Omental fat pad (tissue), 4 donors: Measurements from ENCODE around the gene VTN. TPM values are rescaled to one million over a fixed set of nuclear protein-coding genes. Genes with fewer than 3 reads are reported as not detected.

Experiments used
- ATAC-seq: fragments of 150-250 bp; one replicate; pipeline ENCODE4 v1.9.1; 2016; ENCODE audit warnings: mild to moderate bottlenecking, moderate library complexity; ENCODE audit not compliant: low FRiP score
- DNase-seq: peaks from one replicate; pipeline ENCODE4 v3.0.0-alpha.2; 2019; ENCODE audit warnings: low spot score
- CTCF ChIP-seq, 3 donors: fragments of 450-650 bp; IDR thresholded peaks; one replicate each; pipeline ENCODE4 v1.5.1; 2016 to 2017; ENCODE audit warnings: antibody characterized with exemption in 3 of 3, mild to moderate bottlenecking in 3 of 3, moderate library complexity in 2 of 3
- total RNA-seq, 4 donors: library from RNA; depleted of rRNA; stranded (reverse); fragments of >200 nt; gene quantifications; one replicate each; pipeline ENCODE4 v1.1.0, GENCODE V29; 2016

VTN gene
- total RNA-seq, 4 donors from 2014 or later: 3.2 to 82.4 (median 14.7) TPM

- TF ChIP-seq CTCF (IDR thresholded peaks at IDR 0.05): no peak
- no peak for DNase-seq
- no peak for ATAC-seq
Measured at GRCh38 chr17:28390563-28390962, 20.5 kb upstream of the VTN start.

- ATAC-seq: no peak
- no peak for DNase-seq
- no peak for TF ChIP-seq CTCF (IDR thresholded peaks at IDR 0.05)
Measured at GRCh38 chr17:28390141-28390540, 20.0 kb upstream of the VTN start.

- no peak for DNase-seq
- no peak for ATAC-seq
- no peak for TF ChIP-seq CTCF (IDR thresholded peaks at IDR 0.05)
Measured at GRCh38 chr17:28388106-28388505, 18.0 kb upstream of the VTN start.

- no peak for TF ChIP-seq CTCF (IDR thresholded peaks at IDR 0.05)
- ATAC-seq (no peak), DNase-seq (no peak)
Measured at GRCh38 chr17:28386391-28386790, 16.3 kb upstream of the VTN start.

- DNase-seq (no peak), ATAC-seq (no peak)
- TF ChIP-seq CTCF (IDR thresholded peaks at IDR 0.05): no peak
Measured at GRCh38 chr17:28385406-28385805, 15.3 kb upstream of the VTN start.

GRCh38 chr17:28385037-28385400 lies 14.9 kb upstream of the VTN start:
- ATAC-seq (peak; percentile 34), DNase-seq (no peak)
- no peak for TF ChIP-seq CTCF (IDR thresholded peaks at IDR 0.05)

GRCh38 chr17:28384281-28385036 lies 14.4 kb upstream of the VTN start:
- no peak for TF ChIP-seq CTCF (IDR thresholded peaks at IDR 0.05)
- DNase-seq (no peak), ATAC-seq (peak; percentile 88)
